IPS DF 19.7 (cell line): ENCODE data around the gene TFDP2.
A peak's percentile ranks its signal among the peaks of the same experiment; 100 is the strongest.
"Not testable (repeated sequence)": the region's sequence is repeated elsewhere in the genome, so short reads cannot be mapped to it uniquely, and the experiment has no call there.

Experiments used
- DNase-seq: peaks from one replicate; pipeline ENCODE4 v3.0.0-alpha.2; 2013; ENCODE audit warnings: low read depth, low spot score

TFDP2 gene

GRCh38 chr3:142148792-142149672, at the start of gene TFDP2:
TSS of gene TFDP2 (minus strand) at chr3:142149544. CDS start at chr3:142101749, 47,795 bp downstream.
- DNase-seq, result peak; percentile 61

- no peak for DNase-seq
Measured at GRCh38 chr3:142188846-142189245, 39.5 kb upstream of the TFDP2 start.

GRCh38 chr3:142180761-142181362, 31.5 kb upstream of the TFDP2 start:
- DNase-seq, result no peak

- no peak for DNase-seq
Measured at GRCh38 chr3:142175478-142175877, 26.1 kb upstream of the TFDP2 start.

- DNase-seq, result no peak
Measured at GRCh38 chr3:142174559-142174958, 25.2 kb upstream of the TFDP2 start.

GRCh38 chr3:142168514-142168913, 19.2 kb upstream of the TFDP2 start:
- DNase-seq, result no peak

- no peak for DNase-seq
Measured at GRCh38 chr3:142165194-142165593, 15.8 kb upstream of the TFDP2 start.

- no peak for DNase-seq
Measured at GRCh38 chr3:142159083-142159740, 9.9 kb upstream of the TFDP2 start.

GRCh38 chr3:142154186-142154585, 4.8 kb upstream of the TFDP2 start:
- DNase-seq, result no peak

- DNase-seq, result no peak
Measured at GRCh38 chr3:142152384-142152783, 3.0 kb upstream of the TFDP2 start.

- DNase-seq, result no peak
Measured at GRCh38 chr3:142151828-142152227, 2.5 kb upstream of the TFDP2 start.

- no peak for DNase-seq
Measured at GRCh38 chr3:142151240-142151639, 1.9 kb upstream of the TFDP2 start.

GRCh38 chr3:142150271-142150670, 927 bp upstream of the TFDP2 start:
- no peak for DNase-seq

- DNase-seq, result no peak
Measured at GRCh38 chr3:142149673-142149992, 289 bp upstream of the TFDP2 start.

GRCh38 chr3:142148044-142148791, 1.1 kb downstream of the TFDP2 start:
- no peak for DNase-seq

- DNase-seq, result not testable (repeated sequence)
Measured at GRCh38 chr3:142144587-142144986, 4.8 kb downstream of the TFDP2 start.

GRCh38 chr3:142140608-142141285, 8.6 kb downstream of the TFDP2 start:
- DNase-seq, result not testable (repeated sequence)

GRCh38 chr3:142137089-142137488, 12.3 kb downstream of the TFDP2 start:
- not testable (repeated sequence) for DNase-seq

GRCh38 chr3:142134799-142135325, 14.5 kb downstream of the TFDP2 start:
- no peak for DNase-seq

GRCh38 chr3:142129516-142130171, 19.7 kb downstream of the TFDP2 start:
- DNase-seq, result no peak
